ENCODE results near the gene DUSP11.
A peak's percentile ranks its signal among the peaks of the same experiment; 100 is the strongest.
"Not testable (repeated sequence)": the region's sequence is repeated elsewhere in the genome, so short reads cannot be mapped to it uniquely, and the experiment has no call there.

Gene DUSP11

DNA sequence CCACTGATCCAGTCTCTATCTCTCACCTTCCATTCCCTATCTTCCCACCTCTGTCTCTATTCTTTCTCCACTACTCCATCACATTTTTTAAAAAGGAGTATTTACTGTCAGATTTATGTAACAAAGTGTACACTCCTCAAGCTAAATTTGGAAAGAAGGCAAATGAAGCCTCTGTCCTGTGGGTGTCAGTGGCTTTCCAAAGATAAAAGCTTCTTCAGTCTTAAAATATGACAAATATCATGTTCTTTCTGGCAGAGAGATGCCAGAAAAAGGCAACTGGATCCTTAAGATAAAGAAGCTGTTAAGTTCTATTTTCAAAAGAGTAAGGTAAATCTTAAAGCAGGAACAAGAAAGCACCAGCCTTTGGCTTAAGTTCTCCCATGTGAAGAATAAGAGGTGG, 7.1 kb downstream of the DUSP11 start:
- DNase-seq: no peak

DNA sequence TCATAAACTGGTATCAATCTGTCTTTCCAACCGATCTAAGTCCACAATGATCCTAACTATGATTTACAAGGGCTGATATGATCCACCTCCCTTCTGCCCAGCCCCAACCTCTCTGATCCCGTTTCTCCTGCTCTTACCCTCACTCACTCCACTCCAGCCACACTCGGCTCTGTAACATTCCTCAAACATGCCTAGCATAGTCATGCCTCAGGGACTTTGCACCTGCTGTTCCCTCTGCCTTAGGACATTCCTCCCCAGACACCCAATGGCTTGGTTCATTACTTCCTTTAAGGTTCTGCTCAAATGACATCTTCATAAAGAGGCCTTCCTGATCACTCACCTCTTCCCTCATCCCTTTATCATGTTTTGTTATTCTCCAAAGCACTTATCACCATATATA, 9.2 kb downstream of the DUSP11 start:
- DNase-seq: no peak

DNA sequence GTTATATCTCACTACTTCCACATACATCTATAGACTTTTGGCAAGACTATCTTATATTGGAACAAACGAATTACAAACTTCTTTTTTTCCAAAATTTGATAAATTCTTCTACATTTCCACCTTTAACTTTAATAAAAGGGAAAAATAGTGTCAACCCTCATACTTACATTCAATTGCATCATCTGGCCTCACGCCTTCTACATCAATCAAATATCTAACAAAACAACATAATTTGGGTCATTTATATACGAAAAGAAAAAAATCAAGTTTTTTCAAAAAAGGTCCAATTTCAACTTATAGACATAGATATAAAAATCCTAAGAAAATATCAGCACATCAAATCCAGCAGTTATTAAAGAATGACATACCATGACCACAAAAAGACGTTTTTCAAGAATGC, 12.9 kb downstream of the DUSP11 start:
- DNase-seq: no peak

DNA sequence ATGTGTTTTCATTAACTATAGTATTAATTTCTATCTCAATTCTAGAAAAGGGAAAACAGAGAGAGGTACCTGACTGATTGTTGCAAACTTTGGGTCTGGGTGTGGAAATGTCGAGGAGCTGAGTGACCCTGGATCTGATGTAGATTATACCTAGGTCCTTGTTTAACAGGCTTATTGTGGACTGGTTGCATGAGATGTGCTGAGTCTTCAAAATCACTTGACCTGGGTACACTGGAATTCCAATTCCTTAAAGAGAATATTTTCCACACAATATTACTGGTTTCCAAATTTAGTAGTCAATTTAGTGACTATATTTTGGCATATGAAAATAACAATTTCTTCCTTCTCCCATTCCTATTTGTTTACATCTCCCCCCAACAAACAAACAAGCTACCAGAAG, 13.6 kb downstream of the DUSP11 start:
- no peak for DNase-seq

DNA sequence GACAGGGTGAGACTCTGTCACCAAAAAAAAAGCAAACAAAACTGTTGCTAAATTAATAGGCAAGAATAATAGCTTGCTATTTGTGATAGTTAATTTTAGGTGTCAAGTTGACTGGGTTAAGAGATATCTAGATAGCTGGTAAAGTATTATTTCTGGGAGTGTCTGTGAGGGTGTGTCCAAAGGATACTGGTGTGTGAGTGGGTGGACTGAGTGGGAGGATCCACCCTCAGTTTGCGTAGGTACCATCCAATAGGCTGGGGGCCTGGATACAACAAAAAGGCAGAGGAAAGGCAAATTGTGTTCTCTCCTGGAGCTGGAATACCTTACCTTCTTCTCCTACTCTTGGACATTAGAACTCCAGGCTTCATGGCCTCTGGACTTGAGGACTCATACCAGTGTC, 15.0 kb downstream of the DUSP11 start:
- no peak for DNase-seq

DNA sequence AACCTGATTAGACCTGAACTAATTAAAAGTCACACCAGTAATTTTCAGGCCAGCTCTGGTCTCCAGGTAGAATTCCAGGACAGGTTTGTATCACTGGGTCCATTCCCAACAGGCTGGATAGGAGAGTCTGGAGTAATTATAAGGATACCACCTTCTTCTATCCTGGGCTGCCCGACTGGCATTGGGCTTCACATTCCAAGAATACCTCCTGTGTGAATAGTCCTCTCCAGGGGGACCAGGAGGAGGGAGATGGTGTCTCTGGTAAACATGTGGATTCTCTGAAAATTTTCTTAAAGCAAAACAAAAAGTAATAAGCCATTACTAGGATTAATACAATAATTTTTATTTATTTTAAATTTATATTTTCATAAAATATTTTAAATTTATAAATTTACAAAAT, 17.3 kb downstream of the DUSP11 start:
- no peak for DNase-seq

DNA sequence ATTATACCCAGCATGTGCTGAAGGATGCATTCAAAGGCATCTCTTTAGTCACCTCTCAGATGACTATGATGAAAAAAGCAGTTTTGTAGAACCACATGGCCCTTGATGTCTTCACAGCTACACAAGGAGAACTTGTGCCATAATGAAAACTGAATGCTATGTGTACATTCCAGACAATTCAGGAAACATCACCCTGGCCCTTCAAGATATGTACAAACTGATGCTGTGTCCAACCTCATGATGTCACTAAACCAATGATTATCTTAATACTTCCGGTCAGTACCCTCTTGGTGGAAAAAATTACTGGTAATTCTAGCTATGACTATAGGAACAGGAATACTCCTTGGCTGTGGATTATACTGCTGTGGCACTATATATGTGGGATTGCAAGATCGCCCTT, 20.0 kb downstream of the DUSP11 start:
- no peak for DNase-seq

DNA sequence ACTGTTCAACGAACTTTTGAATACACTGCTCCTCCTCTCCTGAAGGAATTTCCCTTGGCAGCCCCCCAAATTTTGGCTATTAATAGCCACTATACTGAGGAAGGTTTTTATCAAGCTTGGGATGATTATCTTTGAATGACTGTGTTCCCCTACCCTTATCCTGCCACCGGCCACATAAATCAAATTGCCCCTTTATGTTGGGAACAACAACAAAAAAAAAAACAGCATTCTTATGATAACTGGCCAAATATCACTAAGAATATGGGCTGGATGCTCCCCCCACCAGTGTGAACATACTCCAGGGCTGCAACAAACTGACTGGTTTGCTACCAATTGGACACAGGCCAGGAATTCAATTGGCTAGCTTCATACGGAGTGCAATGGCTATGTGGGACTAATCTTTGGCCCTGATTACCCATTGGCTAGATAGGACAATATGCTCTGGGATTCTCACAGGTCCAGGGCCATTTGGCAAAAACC, 20.6 kb downstream of the DUSP11 start:
- no peak for DNase-seq

DNA sequence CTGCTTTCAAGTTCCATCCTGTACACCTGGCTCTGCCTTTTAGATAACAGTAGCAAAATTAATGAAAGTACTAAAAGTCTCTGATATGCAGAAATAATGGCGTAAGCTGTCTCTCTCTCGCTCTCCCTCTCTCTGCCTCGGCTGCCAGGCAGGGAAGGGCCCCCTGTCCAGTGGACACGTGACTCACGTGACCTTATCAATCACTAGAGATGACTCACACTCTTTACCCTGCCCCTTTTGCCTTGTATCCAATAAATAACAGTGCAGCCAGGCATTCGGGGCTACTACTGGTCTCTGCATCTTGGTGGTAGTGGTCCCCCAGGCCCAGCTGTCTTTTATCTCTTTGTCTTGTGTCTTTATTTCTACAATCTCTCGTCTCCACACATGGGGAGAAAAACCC, 25.6 kb downstream of the DUSP11 start:
- DNase-seq: not testable (repeated sequence)

DNA sequence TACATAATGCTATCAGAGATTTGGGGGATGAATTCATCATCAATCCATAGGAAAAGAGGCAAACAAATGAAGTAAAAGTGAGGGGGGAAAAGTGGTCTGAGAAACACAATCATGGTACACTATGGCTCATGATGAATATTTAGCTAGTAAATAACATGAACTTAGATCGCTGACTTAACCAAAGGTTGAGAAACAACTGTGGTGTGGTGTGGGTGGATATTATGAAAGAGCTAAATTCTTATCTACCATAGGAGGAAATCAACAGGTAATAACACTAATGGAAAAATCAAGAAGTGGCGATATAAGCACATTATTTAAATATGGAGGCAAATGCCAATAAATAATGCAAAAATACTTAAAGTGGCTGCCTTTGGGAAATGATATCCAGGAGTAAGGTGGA, 30.6 kb downstream of the DUSP11 start:
- DNase-seq: no peak

DNA sequence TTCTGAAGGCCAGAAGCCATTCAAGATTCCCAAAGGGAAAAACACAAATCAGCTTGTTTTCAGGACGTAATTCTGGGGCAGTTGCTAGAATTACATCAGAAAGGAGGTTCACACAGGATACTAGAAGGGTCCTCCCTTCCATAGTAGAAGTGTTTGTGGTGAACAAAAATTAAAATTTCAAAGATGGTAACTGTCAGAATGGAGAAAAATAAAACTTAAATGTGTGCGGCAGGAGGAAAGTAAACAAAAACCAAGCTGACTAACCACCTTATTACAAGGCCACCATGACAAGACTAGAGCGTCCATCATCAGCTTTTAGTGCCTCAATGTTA, 33.1 kb downstream of the DUSP11 start:
- no peak for DNase-seq

DNA sequence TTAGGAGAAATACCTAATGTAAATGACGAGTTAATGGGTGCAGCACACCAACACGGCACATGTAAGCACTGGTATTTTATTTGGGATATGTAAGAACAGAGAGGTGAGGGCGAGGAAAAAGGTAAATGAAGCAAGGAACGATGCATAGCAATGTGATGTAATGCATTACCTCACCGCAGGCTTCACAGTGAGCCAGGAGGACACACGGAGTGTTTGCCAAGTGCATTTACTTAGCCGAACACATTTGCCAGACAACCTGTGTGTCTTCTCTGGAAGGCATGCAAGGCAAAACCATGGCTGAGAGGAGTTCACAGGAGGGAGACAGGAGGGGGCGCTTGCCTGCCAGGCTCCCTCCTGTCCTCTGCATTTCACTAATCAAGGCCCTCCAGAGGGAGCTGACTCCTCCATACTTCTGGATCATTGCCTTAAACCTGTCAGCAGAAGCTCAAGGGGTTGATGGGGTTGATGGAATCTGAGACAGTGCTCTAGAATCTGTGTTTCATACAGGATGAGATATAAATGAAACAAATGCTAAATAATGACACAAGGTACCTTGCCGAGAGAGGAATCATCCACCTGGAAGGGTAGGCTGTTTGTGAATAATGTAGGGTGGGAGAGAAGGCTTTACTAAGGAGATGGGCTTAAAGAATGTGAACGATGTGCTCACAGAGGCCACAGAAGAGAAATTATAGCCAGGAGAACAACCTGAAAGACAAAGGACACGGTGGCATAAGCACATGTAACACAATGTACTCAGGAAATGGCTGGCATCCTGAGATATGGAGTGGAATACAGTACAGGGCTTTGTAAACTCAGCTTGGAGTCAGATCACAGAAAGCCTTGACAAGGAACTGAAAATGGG, 33.7 kb downstream of the DUSP11 start:
- DNase-seq: no peak

DNA sequence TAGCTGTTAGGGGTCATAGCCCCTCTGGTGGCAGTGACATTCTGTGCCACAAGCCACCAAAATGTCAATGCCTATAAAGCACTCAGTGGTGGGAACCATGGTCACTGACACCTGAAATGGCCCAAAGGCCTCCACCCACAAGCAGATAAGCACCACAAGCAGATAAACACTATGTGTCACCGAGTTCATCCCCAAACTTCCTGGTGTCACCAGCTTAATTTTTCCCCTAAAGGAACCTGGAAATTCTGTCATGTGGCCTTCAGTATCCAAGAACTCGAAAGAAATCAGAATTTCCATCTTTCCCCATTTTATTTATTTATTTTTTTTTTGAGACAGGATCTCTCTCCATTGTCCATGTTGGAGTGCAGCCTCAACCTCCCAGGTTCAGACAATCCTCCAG, 39.1 kb downstream of the DUSP11 start:
- DNase-seq: no peak

DNA sequence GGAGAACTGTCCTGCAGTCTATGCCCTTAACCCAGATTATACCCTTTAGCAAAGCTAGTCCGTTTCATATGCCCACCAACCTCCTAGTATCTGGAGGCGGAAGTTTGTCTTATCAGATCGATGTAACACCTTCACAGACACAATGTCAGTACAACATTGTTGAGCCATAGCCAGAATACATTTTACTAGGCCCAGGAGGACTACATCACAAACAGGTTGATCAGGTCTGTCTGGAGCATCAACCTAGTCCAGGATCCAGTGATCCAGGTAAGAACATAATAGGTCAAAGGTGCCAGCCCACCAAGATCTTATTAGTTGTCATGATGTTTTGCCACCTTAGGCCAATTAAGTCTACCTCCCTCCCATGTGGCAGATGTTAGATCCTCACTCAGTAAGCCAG, 40.8 kb downstream of the DUSP11 start:
- no peak for DNase-seq

DNA sequence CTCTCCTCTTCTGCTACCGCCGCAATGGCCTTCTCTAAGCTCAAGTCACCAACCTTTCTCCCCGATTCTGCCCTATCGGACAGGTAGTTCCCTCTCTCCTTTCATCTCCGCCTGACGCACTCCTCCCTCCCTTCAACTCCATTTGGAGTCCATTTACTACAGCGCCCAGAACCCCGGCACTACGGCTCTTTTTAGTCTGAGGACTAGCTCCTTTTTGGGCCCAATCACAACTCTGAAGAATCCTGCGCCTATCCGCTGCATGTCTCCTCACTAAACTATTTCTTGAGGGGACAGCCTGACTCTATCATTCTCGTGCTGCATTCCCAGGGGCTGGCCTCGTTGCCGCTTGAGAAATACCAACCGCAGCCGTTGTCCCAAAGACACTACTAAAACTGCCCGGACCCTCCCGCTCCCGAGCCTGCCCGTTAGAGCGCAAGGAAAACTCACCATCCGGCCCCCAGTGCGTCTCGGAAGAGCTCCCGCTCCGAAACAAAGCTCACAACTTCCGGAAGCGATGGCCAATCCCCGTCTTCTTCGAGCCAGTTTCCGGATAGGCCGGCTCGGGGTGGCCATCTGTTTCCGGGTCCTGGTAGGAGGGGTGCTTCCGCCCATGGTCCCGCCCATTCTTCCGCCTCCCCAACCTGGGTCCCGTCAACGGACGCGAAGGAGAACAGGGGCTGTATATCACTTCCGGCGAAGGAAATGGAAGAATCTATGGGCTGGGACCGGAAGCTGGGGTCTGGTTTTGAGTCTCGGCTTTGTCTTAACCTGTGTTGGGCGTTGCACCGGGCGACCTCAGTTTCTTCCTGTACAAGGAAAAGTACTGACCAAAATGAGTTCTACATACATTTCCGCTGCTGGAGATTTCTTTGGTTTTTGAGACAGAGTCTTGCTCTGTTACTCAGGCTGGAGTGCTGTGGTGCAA, 42.8 kb downstream of the DUSP11 start, which contains the start of gene TPRKB:
TSS of gene TPRKB (minus strand) at position 491 of the 925 bp plus-strand sequence. CDS start 2,776 bp downstream, outside the sequence.
- peak; percentile 55 to 97 (median 91) for DNase-seq

DNA sequence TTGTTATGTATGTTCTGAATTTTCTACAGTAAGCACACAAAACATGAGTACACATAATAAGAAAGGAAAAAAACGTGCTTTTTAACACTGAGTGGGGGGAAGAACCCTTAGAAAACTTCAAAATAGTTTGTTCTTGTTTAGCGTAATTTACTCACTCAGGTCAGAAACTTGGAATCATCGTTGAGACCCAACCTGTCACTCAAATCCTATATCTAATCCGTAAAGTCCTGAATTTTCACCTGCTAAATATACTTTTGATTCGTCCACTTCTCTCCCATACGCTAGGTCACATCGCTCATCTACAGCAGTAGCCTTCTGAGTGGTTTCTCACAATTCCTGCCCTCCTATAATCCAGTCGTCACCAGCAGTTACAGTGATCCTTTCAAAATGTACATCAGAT, 43.5 kb downstream of the DUSP11 start:
- DNase-seq: no peak

DNA sequence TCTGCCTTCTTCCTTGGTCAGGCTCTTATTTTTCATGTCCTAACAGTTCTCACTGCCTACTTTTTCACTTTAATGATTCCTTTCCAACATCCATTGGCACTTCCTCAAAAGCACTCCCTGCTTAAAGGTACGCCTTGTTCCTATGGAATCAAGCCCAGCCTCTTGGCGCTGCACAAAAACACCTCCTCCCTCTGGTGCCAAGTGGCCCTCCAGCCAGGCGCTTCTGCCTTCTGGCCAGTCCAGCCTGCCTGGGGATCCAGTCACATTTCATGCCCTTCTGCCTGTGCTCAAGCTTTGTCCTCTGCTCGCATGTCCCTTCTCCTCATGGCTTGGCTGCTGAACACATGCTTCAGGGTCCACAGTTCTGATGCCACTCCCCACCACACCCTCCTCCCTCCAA, 49.1 kb downstream of the DUSP11 start:
- peak in 13 of 51 donors; percentile 0 to 45 (median 14) for DNase-seq

DNA sequence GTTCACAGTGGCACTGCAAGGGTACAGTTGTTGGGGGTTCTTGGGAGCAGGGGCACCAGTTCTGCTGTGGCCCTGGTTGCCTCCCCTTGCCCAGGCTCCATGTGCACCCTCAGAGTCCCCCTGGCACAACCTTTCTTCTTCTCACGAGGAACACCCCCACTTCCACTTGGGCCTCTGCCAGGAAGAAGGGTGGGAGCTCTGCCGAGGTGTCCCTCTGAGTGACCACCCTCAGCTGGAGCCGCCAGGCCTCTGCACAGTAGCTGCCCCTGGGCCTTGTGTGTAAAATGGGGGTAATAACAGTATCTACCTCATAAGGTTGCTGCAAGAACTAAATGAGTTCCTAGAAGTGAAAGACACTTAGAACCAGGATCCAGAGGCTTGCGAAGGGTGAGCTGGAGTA, 51.2 kb downstream of the DUSP11 start:
- no peak for DNase-seq

DNA sequence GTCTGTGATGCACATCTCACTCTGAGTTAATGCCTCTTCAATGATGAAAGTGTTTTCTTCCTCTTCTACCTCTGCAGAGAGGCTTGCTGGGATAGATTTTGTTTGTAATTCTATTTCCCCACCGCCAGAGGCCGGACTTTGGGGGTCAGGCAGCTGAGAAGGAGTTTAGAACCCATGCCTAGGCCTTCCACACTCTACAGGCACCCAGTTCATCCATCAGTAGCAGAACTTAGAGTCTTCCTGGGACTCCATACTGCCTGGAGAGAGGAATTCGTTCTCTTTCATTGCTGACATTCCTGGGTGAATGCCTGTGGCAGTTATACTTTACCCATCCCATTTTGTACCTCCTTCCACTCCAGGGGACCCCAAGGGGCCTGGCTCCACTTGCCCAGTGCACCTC, 51.9 kb downstream of the DUSP11 start:
- DNase-seq: no peak

DNA sequence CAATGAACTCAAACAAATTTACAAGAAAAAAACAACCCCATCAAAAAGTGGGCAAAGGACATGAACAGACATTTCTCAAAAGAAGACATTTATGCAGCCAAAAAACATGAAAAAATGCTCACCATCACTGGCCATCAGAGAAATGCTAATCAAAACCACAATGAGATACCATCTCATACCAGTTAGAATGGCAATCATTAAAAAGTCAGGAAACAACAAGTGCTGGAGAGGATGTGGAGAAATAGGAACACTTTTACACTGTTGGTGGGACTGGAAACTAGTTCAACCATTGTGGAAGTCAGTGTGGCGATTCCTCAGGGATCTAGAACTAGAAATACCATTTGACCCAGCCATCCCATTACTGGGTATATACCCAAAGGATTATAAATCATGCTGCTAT, 53.2 kb downstream of the DUSP11 start:
- not testable (repeated sequence) for DNase-seq

DNA sequence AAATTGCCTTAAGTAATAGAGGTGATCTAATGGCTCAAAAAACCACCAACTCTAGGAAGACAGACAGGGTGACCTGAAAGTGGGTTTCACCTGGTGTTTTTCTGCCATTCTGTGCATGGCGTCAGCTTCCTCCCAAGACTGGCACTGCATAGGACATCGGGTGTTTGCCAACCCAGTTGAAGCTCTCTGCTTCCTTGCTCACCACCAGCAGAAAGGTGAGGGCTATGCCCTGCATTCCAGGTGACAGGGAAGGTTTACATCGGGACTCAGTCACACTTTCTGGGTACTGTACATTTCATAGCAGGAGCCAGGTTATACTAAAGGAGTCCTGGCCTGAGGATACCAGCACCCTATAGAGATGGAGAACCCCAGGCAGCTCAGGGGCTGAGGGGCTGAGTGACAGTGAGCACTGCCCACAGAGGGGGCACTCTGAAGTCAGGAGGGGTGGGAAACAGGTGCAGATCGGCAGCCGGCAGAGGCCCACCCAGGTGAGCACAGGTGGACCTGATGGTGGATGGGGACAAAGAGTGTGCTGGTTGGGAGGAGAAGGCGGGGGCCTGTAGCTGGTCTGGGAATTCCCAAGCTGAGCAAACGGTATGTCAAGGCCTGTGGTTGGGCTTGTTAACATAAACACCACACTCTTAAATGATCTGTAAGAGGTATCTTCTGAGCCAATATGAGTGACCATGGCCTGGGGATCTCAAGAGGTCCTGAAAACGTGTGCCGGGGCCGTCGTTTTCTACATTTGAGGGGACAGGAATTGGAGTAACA, 60.9 kb downstream of the DUSP11 start:
- no peak for DNase-seq

DNA sequence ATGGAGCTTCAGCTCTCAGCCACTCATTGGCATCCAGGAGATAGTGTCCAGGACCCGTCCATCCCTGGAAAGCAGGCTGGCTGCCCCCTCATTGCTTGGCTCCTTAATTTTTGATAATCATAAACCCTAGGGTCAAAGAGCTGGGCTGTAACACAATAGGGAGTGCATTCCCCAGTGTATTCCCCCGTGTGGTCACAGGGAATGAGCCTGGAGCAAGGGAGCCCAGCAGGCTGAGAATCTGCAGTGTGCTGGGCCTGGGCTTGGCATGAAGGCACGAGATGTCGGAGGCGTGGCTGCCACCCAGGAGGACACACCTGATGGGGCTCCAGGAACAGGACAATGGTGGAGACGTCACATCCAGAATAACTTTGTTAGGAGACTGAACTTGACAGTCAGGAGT, 61.5 kb downstream of the DUSP11 start:
- no peak for DNase-seq
